Fibroblast of villous mesenchyme (primary cell): ENCODE data around the gene GMDS. TPM values are rescaled to one million over a fixed set of nuclear protein-coding genes. Genes with fewer than 3 reads are reported as not detected.

Experiments used
- DNase-seq: peaks from one replicate; pipeline ENCODE4 v3.0.0-alpha.2; 2010; ENCODE audit warnings: low read depth
- H3K4me3 ChIP-seq: 2 replicates; pipeline ENCODE4 v1.5.1; 2011; ENCODE audit warnings: low read depth, mild to moderate bottlenecking, low read length
- CTCF ChIP-seq: IDR thresholded peaks from 2 replicates; pipeline ENCODE4 v1.5.1; 2012; ENCODE audit warnings: low read depth, mild to moderate bottlenecking, low read length; ENCODE audit not compliant: insufficient read depth
- total RNA-seq: library from RNA; depleted of rRNA; stranded (reverse); fragments of >200 nt; gene quantifications from 2 replicates; pipeline ENCODE4 v1.2.3, GENCODE V29; 2012

GMDS gene
- total RNA-seq, 1 donor: 6.5 TPM

GRCh38 chr6:1825277-1825676, 420.1 kb downstream of the GMDS start:
- TF ChIP-seq CTCF: no peak
- H3K4me3 ChIP-seq: no peak overlapping the region
- DNase-seq: no peak

GRCh38 chr6:1821513-1822183, 423.8 kb downstream of the GMDS start:
- no peak for TF ChIP-seq CTCF
- peak; percentile 34 for DNase-seq

GRCh38 chr6:1821164-1821512, 424.3 kb downstream of the GMDS start:
- DNase-seq: no peak
- no peak for TF ChIP-seq CTCF
- peak overlapping the region; percentile 13 for H3K4me3 ChIP-seq

More at GRCh38 chr6:1821513-1822183, 423.8 kb downstream of the GMDS start:
- H3K4me3 ChIP-seq: no peak overlapping the region

- no peak overlapping the region for H3K4me3 ChIP-seq
- TF ChIP-seq CTCF: no peak
- no peak for DNase-seq
Measured at GRCh38 chr6:1820714-1821113, 424.7 kb downstream of the GMDS start.

- no peak overlapping the region for H3K4me3 ChIP-seq
- TF ChIP-seq CTCF: no peak
- peak; percentile 39 for DNase-seq
Measured at GRCh38 chr6:1820165-1820564, 425.2 kb downstream of the GMDS start.

GRCh38 chr6:1819007-1819406, 426.4 kb downstream of the GMDS start:
- TF ChIP-seq CTCF: no peak
- no peak overlapping the region for H3K4me3 ChIP-seq
- no peak for DNase-seq
